Neuronal stem cell (in vitro differentiated cells): ENCODE measurements around the gene PELI1.

Experiments used
- DNase-seq: peaks from one replicate; pipeline ENCODE4 v3.0.0-alpha.2; 2013; ENCODE audit warnings: low spot score
- H2AFZ ChIP-seq: one replicate; pipeline ENCODE4 v1.6.1; 2013; ENCODE audit warnings: mild to moderate bottlenecking, low read length, inconsistent platforms
- H2AK5ac ChIP-seq: 2 replicates; pipeline ENCODE4 v1.6.1; 2013; ENCODE audit warnings: low read depth, mild to moderate bottlenecking, inconsistent platforms, low read length, moderate library complexity, mixed read lengths
- H2BK120ac ChIP-seq: 2 replicates; pipeline ENCODE4 v1.6.1; 2013; ENCODE audit warnings: low read depth, mild to moderate bottlenecking, inconsistent platforms, low read length, moderate library complexity, mixed read lengths
- H2BK12ac ChIP-seq: one replicate; pipeline ENCODE4 v1.6.1; 2013; ENCODE audit warnings: low read length, inconsistent platforms
- H2BK15ac ChIP-seq: 2 replicates; pipeline ENCODE4 v1.6.1; 2013; ENCODE audit warnings: mild to moderate bottlenecking, low read length, inconsistent platforms, mixed read lengths
- H2BK5ac ChIP-seq: one replicate; pipeline ENCODE4 v1.6.1; 2013; ENCODE audit warnings: inconsistent platforms, mild to moderate bottlenecking, low read length, moderate library complexity
- H3K14ac ChIP-seq: one replicate; pipeline ENCODE4 v1.6.1; 2013; ENCODE audit warnings: low read length, inconsistent platforms
- H3K18ac ChIP-seq: 2 replicates; pipeline ENCODE4 v1.6.1; 2013; ENCODE audit warnings: low read length, inconsistent platforms
- H3K23ac ChIP-seq: 2 replicates; pipeline ENCODE4 v1.6.1; 2013; ENCODE audit warnings: low read depth, mild to moderate bottlenecking, mixed read lengths, low read length, inconsistent platforms; ENCODE audit not compliant: poor library complexity
- H3K27ac ChIP-seq: replicated peaks from 3 replicates; pipeline ENCODE4 v1.5.1; 2013; ENCODE audit warnings: low read length, inconsistent platforms
- H3K27me3 ChIP-seq, 3 experiments: 2 replicates each; pipeline ENCODE4 v1.6.1; 2013; ENCODE audit warnings: low read length in 3 of 3, mild to moderate bottlenecking in 2 of 3, inconsistent platforms in 1 of 3, low read depth in 1 of 3, mixed read lengths in 1 of 3, moderate library complexity in 1 of 3; ENCODE audit not compliant: control insufficient read depth in 3 of 3, insufficient read depth in 3 of 3
- H3K36me3 ChIP-seq, 2 donors: replicated peaks in 1 of 2; 2 replicates each; pipeline ENCODE4 v1.6.1; 2013; ENCODE audit warnings: low read length in 2 of 2; ENCODE audit not compliant: control insufficient read depth in 2 of 2, insufficient read depth in 2 of 2
- H3K4ac ChIP-seq: 2 replicates; pipeline ENCODE4 v1.6.1; 2013; ENCODE audit warnings: inconsistent platforms, mild to moderate bottlenecking, low read length, moderate library complexity
- H3K4me1 ChIP-seq, 2 donors: 1 replicate in 1 of 2; 2 replicates in 1 of 2; pipeline ENCODE4 v1.6.1; 2013; ENCODE audit warnings: low read length in 2 of 2, low read depth in 1 of 2; ENCODE audit not compliant: control insufficient read depth in 2 of 2, insufficient read depth in 1 of 2
- H3K4me2 ChIP-seq: one replicate; pipeline ENCODE4 v1.6.1; 2013; ENCODE audit warnings: mild to moderate bottlenecking, low read length, inconsistent platforms; ENCODE audit not compliant: insufficient read depth, poor library complexity, severe bottlenecking
- H3K4me3 ChIP-seq, 2 donors: 2 replicates each; pipeline ENCODE4 v1.5.1; 2013; ENCODE audit warnings: low read length in 2 of 2, mild to moderate bottlenecking in 2 of 2, inconsistent platforms in 1 of 2, moderate library complexity in 1 of 2
- H3K79me1 ChIP-seq: one replicate; pipeline ENCODE4 v1.6.1; 2013; ENCODE audit warnings: low read depth, mild to moderate bottlenecking, inconsistent platforms, low read length, moderate library complexity
- H3K9ac ChIP-seq: one replicate; pipeline ENCODE4 v1.6.1; 2013; ENCODE audit warnings: mild to moderate bottlenecking, low read depth, low read length, inconsistent platforms; ENCODE audit not compliant: poor library complexity
- H3K9me3 ChIP-seq, 2 donors: replicated peaks in 1 of 2; 2 replicates each; pipeline versions ENCODE3 to v1.6.1; 2013; ENCODE audit warnings: low read length in 2 of 2, mild to moderate bottlenecking in 2 of 2, inconsistent platforms in 1 of 2, low read depth in 1 of 2, mixed read lengths in 1 of 2, moderate library complexity in 1 of 2; ENCODE audit not compliant: control insufficient read depth in 2 of 2, insufficient read depth in 1 of 2
- H4K8ac ChIP-seq: one replicate; pipeline ENCODE4 v1.6.1; 2013; ENCODE audit warnings: low read depth, mild to moderate bottlenecking, inconsistent platforms, low read length, moderate library complexity
- H4K91ac ChIP-seq: one replicate; pipeline ENCODE4 v1.6.1; 2013; ENCODE audit warnings: low read length, low read depth, mild to moderate bottlenecking, inconsistent platforms; ENCODE audit not compliant: poor library complexity
- WGBS, 2 donors: extraction: QIAGEN DNeasy Blood & Tissue Kit; methylation state at CpG; one replicate each; pipeline ENCODE4 v1.1.7; 2013; ENCODE audit warnings: missing lambda C conversion rate in 2 of 2, mixed read lengths in 1 of 2; ENCODE audit not compliant: insufficient read length in 2 of 2, insufficient replicate concordance in 1 of 2; ENCODE audit errors: extremely low coverage in 2 of 2; 5-methylcytosine and 5-hydroxymethylcytosine counted together

PELI1 gene

DNA sequence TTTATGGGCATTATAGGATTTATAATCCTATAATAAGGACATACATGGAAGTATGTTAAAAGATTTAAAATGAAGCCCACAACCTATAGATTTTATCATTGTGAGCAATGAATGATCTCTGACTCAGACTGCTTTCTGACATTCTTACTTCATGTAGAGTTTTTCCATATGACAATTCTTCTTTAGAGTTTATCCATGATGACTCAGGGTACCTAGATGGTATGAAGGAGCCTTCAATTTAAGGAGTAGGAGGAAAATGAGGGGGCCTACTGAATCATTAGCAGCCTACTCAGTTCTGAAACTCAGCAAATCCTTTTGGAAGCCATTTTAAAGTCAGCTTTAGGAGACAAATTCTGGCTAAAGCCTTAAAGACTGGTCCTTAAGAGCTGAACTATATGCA is 10.4 kb downstream of the PELI1 start:
- Histone ChIP-seq H2BK15ac (no peak overlapping the region), H2BK12ac (no peak overlapping the region)

GRCh38 chr2:64133354-64133753 is 10.9 kb downstream of the PELI1 start:
- H3K79me1 ChIP-seq = peaks cover 5% of the 10 kb centered on the region
- H3K14ac ChIP-seq = no peak overlapping the region
- peaks cover 0 to 2% of the 10 kb centered on the region in 2 donors for H3K4me1 ChIP-seq
- H3K36me3 ChIP-seq = peaks cover 3 to 25% of the 10 kb centered on the region in 2 donors
- no CpG with 5 or more reads among the region's 1 CpG for WGBS, 2 donors
- H3K27me3 ChIP-seq = no peaks in the 10 kb centered on the region
- H4K91ac ChIP-seq = no peak overlapping the region
- H2BK15ac ChIP-seq = no peak overlapping the region
- H3K23ac ChIP-seq = no peak overlapping the region
- H2BK5ac ChIP-seq = no peak overlapping the region
- no peak overlapping the region for H3K4me3 ChIP-seq
- H3K4ac ChIP-seq = no peak overlapping the region
- no peak overlapping the region for H3K18ac ChIP-seq
- H4K8ac ChIP-seq = no peak overlapping the region
- no peak for DNase-seq
- H3K27ac ChIP-seq = no peak overlapping the region
- H2AFZ ChIP-seq = no peak overlapping the region
- peaks cover 0 to under 1% of the 10 kb centered on the region in 2 donors for H3K9me3 ChIP-seq
- H2BK120ac ChIP-seq = no peak overlapping the region
- H3K4me2 ChIP-seq = no peak overlapping the region
- H3K9ac ChIP-seq = no peak overlapping the region
- H2AK5ac ChIP-seq = no peak overlapping the region
- no peak overlapping the region for H2BK12ac ChIP-seq

More for the DNA sequence above, 10.4 kb downstream of the PELI1 start:
- H2BK120ac ChIP-seq = no peak overlapping the region
- peaks cover 0 to 2% of the 10 kb centered on the region in 2 donors for H3K4me1 ChIP-seq
- H3K4me2 ChIP-seq = no peak overlapping the region
- H3K4ac ChIP-seq = no peak overlapping the region
- H3K36me3 ChIP-seq = peaks cover 3 to 29% of the 10 kb centered on the region in 2 donors
- no peak overlapping the region for H3K23ac ChIP-seq
- H2AFZ ChIP-seq = no peak overlapping the region
- H2AK5ac ChIP-seq = no peak overlapping the region
- no peak overlapping the region for H4K8ac ChIP-seq
- no peak overlapping the region for H3K14ac ChIP-seq
- H3K4me3 ChIP-seq = no peak overlapping the region
- no peak overlapping the region for H2BK5ac ChIP-seq
- no peak overlapping the region for H3K9ac ChIP-seq
- H3K18ac ChIP-seq = no peak overlapping the region
- H3K9me3 ChIP-seq = peaks cover 0 to 2% of the 10 kb centered on the region in 2 donors
- no peak overlapping the region for H4K91ac ChIP-seq
- DNase-seq = no peak
- no peak overlapping the region for H3K27ac ChIP-seq
- peaks cover 5% of the 10 kb centered on the region for H3K79me1 ChIP-seq
- no peaks in the 10 kb centered on the region for H3K27me3 ChIP-seq

GRCh38 chr2:64130333-64130732 is 13.9 kb downstream of the PELI1 start:
- H2AFZ ChIP-seq = no peak overlapping the region
- H3K18ac ChIP-seq = no peak overlapping the region
- H3K27ac ChIP-seq = no peak overlapping the region
- no peak overlapping the region for H2BK15ac ChIP-seq
- H2BK5ac ChIP-seq = no peak overlapping the region
- H4K8ac ChIP-seq = no peak overlapping the region
- no peaks in the 10 kb centered on the region for H3K27me3 ChIP-seq
- no peak overlapping the region for H2AK5ac ChIP-seq
- H3K4ac ChIP-seq = no peak overlapping the region
- no peaks in the 10 kb centered on the region for H3K79me1 ChIP-seq
- peaks cover 0 to 12% of the 10 kb centered on the region in 2 donors for H3K36me3 ChIP-seq
- H3K9me3 ChIP-seq = peaks cover 0 to 6% of the 10 kb centered on the region in 2 donors
- H2BK120ac ChIP-seq = no peak overlapping the region
- H3K4me3 ChIP-seq = no peak overlapping the region
- H3K9ac ChIP-seq = no peak overlapping the region
- whole genome bisulfite sequencing, 2 donors = no CpG with 5 or more reads among the region's 2 CpGs
- no peak overlapping the region for H3K23ac ChIP-seq
- no peak overlapping the region for H2BK12ac ChIP-seq
- DNase-seq = no peak
- no peak overlapping the region for H3K14ac ChIP-seq
- H4K91ac ChIP-seq = no peak overlapping the region
- H3K4me2 ChIP-seq = no peak overlapping the region
- no peaks in the 10 kb centered on the region for H3K4me1 ChIP-seq

- H3K23ac ChIP-seq = no peak overlapping the region
- H2BK120ac ChIP-seq = no peak overlapping the region
- H3K4me3 ChIP-seq = no peak overlapping the region
- H3K9me3 ChIP-seq = peaks cover 0 to 10% of the 10 kb centered on the region in 2 donors
- DNase-seq = no peak
- no peak overlapping the region for H2BK5ac ChIP-seq
- no peaks in the 10 kb centered on the region for H3K4me1 ChIP-seq
- H3K27me3 ChIP-seq = no peaks in the 10 kb centered on the region
- no peak overlapping the region for H4K91ac ChIP-seq
- no peak overlapping the region for H3K27ac ChIP-seq
- no peak overlapping the region for H2AFZ ChIP-seq
- no peak overlapping the region for H3K4ac ChIP-seq
- no peak overlapping the region for H3K18ac ChIP-seq
- no peak overlapping the region for H2AK5ac ChIP-seq
- peaks cover 0 to 8% of the 10 kb centered on the region in 2 donors for H3K36me3 ChIP-seq
- H4K8ac ChIP-seq = no peak overlapping the region
- H3K14ac ChIP-seq = no peak overlapping the region
- no peak overlapping the region for H3K9ac ChIP-seq
- H3K4me2 ChIP-seq = no peak overlapping the region
- H2BK15ac ChIP-seq = no peak overlapping the region
- H3K79me1 ChIP-seq = no peaks in the 10 kb centered on the region
- no peak overlapping the region for H2BK12ac ChIP-seq
Measured at GRCh38 chr2:64128943-64129391, 15.3 kb downstream of the PELI1 start.
